ENCODE results near the gene ITSN1.

DNA sequence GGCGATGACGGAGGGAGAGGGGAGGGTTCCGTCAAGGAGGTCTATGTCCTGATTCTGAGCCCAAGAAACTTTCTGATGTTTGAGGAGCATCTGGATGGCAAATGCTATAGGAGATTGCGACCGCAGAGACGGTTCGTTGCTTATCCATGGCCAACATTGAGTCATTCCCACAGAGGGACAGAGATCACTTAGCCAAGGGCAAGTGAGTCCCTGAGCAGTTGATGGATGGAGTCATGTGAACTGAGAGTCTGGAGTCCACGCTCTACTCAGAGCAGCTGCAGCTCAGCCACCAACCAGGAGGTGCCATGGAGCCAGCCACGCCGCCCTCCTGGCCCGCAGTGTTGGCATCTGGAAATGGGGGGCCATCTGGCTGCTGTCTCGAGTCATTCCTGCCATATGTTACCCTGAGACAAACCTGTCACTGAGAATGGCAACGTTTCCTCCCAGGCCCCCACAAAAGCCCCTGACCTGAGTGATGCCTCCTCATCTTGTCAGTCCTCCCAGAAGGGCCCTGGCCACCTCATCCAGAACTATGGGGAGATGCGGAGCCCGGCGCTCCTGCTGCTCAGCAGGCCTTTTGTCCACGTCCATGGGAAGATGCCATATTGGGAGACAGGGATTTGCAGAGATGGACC lies 214.7 kb downstream of the ITSN1 start:
- TF ChIP-seq, protein P1, sequence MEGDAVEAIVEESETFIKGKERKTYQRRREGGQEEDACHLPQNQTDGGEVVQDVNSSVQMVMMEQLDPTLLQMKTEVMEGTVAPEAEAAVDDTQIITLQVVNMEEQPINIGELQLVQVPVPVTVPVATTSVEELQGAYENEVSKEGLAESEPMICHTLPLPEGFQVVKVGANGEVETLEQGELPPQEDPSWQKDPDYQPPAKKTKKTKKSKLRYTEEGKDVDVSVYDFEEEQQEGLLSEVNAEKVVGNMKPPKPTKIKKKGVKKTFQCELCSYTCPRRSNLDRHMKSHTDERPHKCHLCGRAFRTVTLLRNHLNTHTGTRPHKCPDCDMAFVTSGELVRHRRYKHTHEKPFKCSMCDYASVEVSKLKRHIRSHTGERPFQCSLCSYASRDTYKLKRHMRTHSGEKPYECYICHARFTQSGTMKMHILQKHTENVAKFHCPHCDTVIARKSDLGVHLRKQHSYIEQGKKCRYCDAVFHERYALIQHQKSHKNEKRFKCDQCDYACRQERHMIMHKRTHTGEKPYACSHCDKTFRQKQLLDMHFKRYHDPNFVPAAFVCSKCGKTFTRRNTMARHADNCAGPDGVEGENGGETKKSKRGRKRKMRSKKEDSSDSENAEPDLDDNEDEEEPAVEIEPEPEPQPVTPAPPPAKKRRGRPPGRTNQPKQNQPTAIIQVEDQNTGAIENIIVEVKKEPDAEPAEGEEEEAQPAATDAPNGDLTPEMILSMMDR (IDR thresholded peaks at IDR 0.05), result no peak
- no peak for TF ChIP-seq POLR2A (IDR thresholded peaks at IDR 0.05)
